Activated CD8-positive, alpha-beta memory T cell treated with anti-CD3 and anti-CD28 coated beads for 24 hours (primary cell): Measurements from ENCODE around the gene PTPRC.
"Not testable (repeated sequence)": the region's sequence is repeated elsewhere in the genome, so short reads cannot be mapped to it uniquely, and the experiment has no call there.

ENCODE experiments used
- DNase-seq: peaks from one replicate; pipeline ENCODE4 v3.0.0-alpha.2; 2020

Gene PTPRC

GRCh38 chr1:198638894-198639635, at the start of gene PTPRC:
Gene PTPRC (plus strand): TSS chr1:198639040. CDS start chr1:198639269, 229 bp downstream.
- no peak for DNase-seq

GRCh38 chr1:198590454-198590853, 48.4 kb upstream of the PTPRC start:
- DNase-seq: no peak

- no peak for DNase-seq
These were observed 43.1 kb upstream of the PTPRC start for GRCh38 chr1:198595765-198596164.

GRCh38 chr1:198597690-198598430, 41.0 kb upstream of the PTPRC start:
- no peak for DNase-seq

- DNase-seq: no peak
These were observed 40.0 kb upstream of the PTPRC start for GRCh38 chr1:198598796-198599321.

- no peak for DNase-seq
These were observed 39.1 kb upstream of the PTPRC start for GRCh38 chr1:198599749-198600148.

- DNase-seq: no peak
These were observed 37.9 kb upstream of the PTPRC start for GRCh38 chr1:198600906-198601305.

GRCh38 chr1:198601310-198601709, 37.5 kb upstream of the PTPRC start:
- DNase-seq: not testable (repeated sequence)

- DNase-seq: no peak
These were observed 36.6 kb upstream of the PTPRC start for GRCh38 chr1:198601936-198602889.

GRCh38 chr1:198604975-198605374, 33.9 kb upstream of the PTPRC start:
- DNase-seq: no peak

- DNase-seq: no peak
These were observed 33.4 kb upstream of the PTPRC start for GRCh38 chr1:198605406-198605805.

GRCh38 chr1:198606020-198606438, 32.8 kb upstream of the PTPRC start:
- DNase-seq: no peak

- no peak for DNase-seq
These were observed 31.1 kb upstream of the PTPRC start for GRCh38 chr1:198607714-198608113.

GRCh38 chr1:198610362-198610761, 28.5 kb upstream of the PTPRC start:
- DNase-seq: no peak

GRCh38 chr1:198611219-198611618, 27.6 kb upstream of the PTPRC start:
- no peak for DNase-seq

GRCh38 chr1:198612471-198613260, 26.2 kb upstream of the PTPRC start:
- DNase-seq: no peak

GRCh38 chr1:198617406-198617805, 21.4 kb upstream of the PTPRC start:
- DNase-seq: no peak

- no peak for DNase-seq
These were observed 19.3 kb upstream of the PTPRC start for GRCh38 chr1:198619375-198620140.

- no peak for DNase-seq
These were observed 18.6 kb upstream of the PTPRC start for GRCh38 chr1:198620218-198620617.

GRCh38 chr1:198620951-198621824, 17.7 kb upstream of the PTPRC start:
- peak; percentile 85 for DNase-seq
